GM18858 (cell line): ENCODE results near the gene TRPC4.

Experiments
- ATAC-seq: cut with Tn5 transposase; IDR thresholded peaks from one replicate; pipeline ENCODE4 v1.9.1; 2021; ENCODE audit not compliant: unreplicated experiment

The TRPC4 gene

DNA sequence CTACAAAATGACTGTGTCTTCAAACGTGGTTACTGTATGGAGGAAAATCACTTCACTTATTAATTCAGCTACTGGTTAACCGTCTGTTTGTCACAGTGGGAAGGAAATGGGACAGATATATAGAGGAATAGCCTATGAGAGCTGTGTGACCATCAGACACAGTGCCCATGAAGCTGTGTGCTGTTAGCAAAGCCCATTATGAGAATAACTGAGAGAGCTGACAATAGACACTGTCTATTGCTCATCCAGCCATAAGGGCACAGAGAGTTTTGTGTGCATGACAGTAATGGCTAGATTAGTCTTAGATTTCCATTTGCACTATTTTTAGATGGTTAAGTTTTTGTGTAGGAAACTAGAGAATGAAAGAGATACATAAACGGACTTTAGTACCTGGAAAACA lies 206.9 kb downstream of the TRPC4 start:
- ATAC-seq: no peak

- ATAC-seq: no peak
These were observed 211.6 kb downstream of the TRPC4 start for GRCh38 chr13:37657956-37658355.

DNA sequence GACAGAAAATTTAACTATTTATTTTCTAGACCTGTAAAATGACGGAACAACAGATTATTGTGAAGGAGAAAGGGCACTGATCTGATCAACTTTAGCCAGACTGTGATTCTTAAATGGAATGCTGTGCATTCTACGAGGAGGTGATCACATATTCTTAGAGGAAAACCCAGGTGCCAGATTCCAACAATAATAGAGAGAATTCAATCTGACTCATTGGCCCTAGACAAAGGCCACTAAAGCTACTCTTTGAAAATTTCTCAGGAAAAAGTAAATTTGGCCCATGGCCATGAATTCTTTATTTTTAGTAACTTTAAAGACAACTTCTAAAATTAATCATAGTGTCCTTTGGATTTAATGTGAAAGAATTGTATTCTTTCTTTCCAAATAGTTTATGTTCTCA lies 212.4 kb downstream of the TRPC4 start:
- no peak for ATAC-seq

DNA sequence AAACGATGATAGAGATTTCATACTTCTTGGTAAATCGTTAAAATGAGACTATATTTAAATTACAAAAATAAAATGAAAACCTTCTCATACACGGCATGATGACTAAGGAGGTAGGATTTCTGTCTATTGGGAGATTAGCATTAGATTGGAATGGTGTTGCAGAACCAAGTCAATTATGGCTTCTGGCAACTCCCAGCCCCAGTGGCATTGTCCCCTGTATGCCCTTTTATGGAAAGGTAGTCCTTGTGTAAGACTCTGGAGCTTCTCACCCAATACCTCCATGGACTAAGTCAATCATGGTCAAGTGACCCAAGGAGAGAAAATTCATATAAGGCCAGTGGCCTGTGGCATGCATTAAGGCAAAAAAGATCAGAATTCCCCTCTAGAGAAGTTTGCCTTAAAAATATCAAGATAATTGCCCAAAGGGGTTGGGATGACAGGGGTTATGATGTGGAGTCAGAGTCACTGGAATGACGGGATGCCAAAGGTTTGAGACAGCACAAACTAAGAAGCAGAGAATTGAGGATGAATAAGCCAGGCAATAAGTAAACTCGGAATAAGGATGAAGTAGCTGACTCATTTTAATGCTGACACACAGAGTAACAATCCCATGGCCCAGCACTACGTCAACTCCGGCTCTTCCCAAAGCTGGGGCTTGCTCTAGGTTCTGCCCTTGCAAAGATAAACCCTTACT lies 213.2 kb downstream of the TRPC4 start:
- no peak for ATAC-seq

DNA sequence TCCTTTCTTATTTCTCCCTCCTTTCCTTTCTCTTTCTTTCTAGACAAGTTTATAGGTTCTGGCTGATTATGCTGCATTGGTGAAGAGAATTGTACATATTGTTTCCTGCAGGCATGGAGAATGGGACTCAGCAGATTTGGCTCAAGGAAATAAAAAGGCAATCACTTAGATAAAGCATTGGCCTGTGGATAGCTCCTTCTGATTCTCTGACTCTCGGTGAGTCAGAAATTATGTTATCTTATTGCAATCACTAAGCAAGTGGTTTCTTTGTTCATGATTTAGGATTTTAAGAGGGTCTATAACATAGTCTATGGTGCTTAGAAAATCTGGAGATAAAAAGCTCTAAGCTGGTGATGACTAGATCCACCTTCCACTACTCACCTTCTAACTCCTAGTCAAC lies 217.0 kb downstream of the TRPC4 start:
- no peak for ATAC-seq

DNA sequence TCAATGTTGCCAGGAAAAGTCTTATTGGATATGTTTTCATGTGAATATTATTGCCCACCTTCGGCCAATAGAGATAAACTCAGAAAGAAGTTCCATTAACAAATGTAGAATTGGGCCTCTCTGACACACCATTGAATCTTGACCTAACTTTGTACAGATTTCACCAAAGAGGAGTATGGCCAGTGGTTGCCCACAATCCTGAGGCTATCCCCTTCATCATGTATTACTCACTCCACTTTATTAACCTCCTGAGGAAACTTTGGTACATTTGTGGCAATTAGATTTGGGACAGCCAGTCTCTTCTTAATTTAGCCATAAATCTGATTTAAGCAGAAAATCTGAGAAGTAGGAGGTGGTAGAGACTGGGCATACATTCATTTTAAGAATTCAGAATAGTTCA lies 217.7 kb downstream of the TRPC4 start:
- no peak for ATAC-seq

- no peak for ATAC-seq
These were observed 221.0 kb downstream of the TRPC4 start for GRCh38 chr13:37648609-37649008.

GRCh38 chr13:37647031-37647650 lies 222.4 kb downstream of the TRPC4 start:
- no peak for ATAC-seq

DNA sequence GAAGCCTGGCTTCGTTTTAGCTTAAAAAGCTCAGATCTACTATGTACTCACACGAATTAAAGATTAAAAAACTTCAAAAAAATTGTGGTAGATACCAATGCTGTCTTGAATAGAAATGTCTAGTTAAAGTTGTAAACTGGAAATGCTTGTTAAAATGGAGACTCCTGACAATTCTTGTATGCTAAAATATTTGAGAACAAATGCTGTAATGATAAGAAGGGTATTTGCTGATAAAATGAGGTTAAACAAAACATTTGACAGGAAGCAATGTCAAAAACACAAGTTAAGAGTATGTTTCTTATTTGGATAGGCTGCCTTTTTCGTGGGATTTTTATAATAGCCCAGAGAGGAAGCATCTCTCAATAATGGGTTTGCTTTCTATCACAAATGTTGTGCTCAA lies 223.0 kb downstream of the TRPC4 start:
- ATAC-seq: no peak

DNA sequence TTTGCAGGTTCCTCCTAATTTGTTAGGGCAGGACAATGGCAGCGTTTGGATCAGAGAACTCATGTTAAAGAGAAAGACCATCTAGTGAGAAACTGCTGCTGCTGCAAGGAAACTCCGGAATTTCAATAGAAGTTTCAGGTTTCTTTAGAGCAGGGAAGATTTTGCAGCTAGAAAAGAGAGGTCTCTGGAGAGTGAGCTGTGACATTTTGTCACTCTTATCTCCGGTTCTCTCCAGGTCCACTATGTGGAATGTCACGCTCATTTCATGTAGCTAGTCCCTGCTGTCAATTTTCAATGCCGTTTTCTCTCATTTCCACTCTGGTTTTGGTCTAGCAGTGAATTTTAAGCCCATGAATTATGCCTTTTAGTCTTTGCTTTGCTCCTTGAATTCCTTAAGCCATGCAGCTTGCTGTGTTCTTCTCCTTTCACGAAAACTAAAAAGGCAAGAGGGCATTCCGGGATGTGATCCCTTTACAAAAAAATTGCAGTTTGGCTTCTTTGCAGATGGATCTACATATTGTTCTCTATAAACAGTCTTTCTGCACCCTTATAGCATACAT lies 224.3 kb downstream of the TRPC4 start:
- no peak for ATAC-seq

GRCh38 chr13:37641391-37641790 lies 228.2 kb downstream of the TRPC4 start:
- ATAC-seq: no peak

DNA sequence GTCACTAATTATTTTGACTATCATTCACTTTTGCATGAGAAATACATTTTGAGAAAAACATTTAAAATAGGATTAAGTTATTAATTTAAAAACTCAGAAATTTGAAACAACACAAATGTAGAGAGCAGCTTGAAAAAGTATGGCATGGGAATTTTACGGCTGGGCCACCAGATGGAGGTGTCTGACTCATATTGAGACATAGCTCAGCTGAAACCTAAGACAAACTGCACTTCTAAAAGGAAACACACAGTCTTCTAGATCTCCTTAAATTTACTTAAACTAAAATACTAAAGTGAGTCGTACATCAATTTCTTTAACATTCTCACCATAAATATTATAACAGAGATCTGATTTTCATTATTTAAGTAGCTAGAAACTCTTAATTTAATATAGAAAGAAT lies 229.1 kb downstream of the TRPC4 start:
- no peak for ATAC-seq

- ATAC-seq: no peak
These were observed 232.9 kb downstream of the TRPC4 start for GRCh38 chr13:37636701-37637100.

GRCh38 chr13:37632294-37632693 lies 237.3 kb downstream of the TRPC4 start:
- ATAC-seq: no peak

GRCh38 chr13:37627428-37627827 lies 242.1 kb downstream of the TRPC4 start:
- no peak for ATAC-seq

DNA sequence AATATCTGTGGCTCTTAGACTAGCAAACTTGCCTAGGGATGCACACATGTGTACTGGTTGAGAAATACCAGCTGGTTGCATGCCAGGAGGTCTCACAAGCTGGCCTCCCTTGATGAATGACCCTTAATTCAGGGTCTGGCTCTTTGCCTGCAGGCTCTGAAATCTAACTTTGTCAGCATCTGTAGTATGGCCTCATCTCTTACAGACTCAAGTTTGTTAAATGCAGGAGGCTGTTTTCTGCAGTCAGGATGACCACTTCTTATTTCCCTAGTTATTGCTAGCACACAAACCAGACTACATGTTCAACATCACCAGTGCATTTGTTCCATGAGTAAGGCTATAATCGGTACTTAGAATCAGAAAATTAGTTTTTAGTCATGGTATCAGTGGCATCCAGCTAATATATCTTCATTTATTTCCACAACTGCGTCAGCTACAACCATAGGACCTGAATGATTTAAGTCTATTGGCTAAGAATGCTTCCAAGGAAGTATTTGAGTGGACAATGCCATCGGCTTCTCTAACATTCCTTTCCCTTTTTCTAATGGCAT lies 247.7 kb downstream of the TRPC4 start:
- ATAC-seq: no peak

DNA sequence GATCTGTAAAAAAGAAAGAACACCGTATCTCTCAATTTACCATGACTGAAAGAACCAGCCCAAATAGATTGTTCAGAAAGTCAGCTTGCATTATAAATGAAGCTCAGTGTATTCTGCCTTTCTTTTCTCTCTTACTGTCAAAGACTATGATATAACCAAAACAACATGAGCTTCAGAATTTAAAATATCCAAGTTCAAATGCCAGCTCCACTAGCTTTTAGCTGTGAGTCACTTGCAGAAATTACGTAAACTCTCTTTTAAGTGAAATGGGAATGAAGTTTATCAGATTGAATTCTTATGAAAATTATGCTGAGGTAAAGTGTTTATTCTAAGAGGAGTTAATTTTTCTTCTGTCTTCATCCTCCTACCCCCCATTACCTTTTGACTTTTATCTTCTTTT lies 251.0 kb downstream of the TRPC4 start:
- ATAC-seq: no peak

DNA sequence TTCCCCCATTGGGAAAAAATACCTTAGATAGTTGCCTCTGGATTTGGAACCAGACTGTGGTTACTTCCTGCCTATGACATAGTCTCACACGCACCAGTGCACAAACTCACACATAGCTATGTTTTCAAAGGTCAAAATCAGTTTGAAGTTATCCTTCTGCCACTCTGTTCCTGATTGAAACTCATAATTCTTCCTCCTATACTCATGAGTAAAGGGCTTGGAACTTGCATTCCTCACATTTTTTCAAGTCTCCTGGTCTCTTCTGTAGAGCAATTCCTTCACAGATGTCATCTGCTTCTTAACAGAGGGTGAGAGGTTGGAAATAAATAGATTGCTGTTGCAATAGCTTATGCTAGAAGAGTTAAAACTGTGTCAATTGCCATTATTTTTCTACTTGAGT lies 252.4 kb downstream of the TRPC4 start:
- ATAC-seq: no peak

DNA sequence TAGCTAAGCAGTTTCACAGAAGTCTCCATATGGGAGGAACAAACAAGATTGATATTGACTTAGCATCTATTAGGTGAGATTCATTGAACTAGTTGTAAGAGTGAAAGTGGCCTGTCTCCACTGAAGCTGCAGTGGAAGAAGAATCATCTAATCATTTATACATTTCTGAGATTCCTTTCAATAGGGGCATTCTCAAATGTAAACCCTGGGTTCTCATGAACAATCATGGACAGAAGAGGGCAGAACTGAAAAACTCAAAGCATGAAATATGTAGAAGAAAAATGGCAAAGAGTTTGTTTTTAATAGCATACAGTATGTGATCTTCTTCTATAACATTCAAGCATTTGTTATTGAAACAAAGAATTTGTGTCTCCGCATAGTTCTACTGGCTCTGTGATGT lies 253.4 kb downstream of the TRPC4 start:
- ATAC-seq: no peak

DNA sequence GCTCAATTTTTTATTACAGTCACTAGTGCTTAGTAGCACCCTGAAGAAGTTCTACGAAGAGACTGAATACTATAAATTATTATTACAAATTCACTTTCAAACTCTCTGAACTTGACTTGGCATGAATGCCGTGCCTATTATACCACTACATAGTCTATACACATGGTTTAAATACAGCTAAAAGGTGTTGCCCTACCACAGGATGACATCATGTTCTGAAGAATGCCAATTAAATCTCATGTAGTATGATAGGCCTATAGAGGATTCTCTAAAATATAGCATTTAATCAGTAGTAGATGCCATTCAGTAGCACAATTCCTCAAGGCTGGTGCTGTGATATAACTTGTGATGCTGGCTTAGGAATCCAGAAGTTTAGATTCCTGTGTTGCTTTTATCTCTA lies 254.3 kb downstream of the TRPC4 start:
- no peak for ATAC-seq

GRCh38 chr13:37613638-37614037 lies 255.9 kb downstream of the TRPC4 start:
- no peak for ATAC-seq

- ATAC-seq: no peak
These were observed 256.3 kb downstream of the TRPC4 start for GRCh38 chr13:37613236-37613635.
